ENCODE data around the gene ASTN1. TPM values are rescaled to one million over a fixed set of nuclear protein-coding genes. Genes with fewer than 3 reads are reported as not detected.
A peak's percentile ranks its signal among the peaks of the same experiment; 100 is the strongest.

The ASTN1 gene
- total RNA-seq, 2 experiments from 2014 or later, result not detected

DNA sequence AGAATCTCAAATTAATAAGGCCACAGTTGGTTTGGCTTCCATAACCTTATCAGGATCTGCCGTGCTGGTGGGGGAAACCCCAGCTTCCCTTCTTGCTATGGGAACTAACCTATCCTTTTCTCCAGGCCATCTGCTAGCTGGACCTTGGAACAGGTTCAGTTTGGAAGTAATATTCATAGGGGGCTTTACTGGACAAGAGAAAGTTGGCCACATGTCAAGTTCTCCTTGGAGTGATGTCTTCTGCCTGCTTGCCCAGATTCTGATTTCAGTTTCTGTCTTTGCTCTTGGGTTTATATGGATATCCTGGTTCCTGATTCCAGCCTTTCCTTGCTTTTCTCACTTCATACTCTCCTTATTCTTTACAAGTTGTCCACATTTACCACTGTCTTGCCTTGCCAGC, 279.6 kb downstream of the ASTN1 start:
- H3K4me1 Mint-ChIP-seq, result no peaks in the 10 kb centered on the region
- H3K27ac Mint-ChIP-seq, result no peak overlapping the region
- H3K4me3 Mint-ChIP-seq, result no peak overlapping the region
- ATAC-seq (ENCODE audit: low read depth), result no peak
- POLR2A ChIA-PET, result no interaction called here
- no peaks in the 10 kb centered on the region for H3K36me3 Mint-ChIP-seq
- no peak for DNase-seq
- no peaks in the 10 kb centered on the region for H3K27me3 Mint-ChIP-seq
- no peaks in the 10 kb centered on the region for H3K9me3 Mint-ChIP-seq

DNA sequence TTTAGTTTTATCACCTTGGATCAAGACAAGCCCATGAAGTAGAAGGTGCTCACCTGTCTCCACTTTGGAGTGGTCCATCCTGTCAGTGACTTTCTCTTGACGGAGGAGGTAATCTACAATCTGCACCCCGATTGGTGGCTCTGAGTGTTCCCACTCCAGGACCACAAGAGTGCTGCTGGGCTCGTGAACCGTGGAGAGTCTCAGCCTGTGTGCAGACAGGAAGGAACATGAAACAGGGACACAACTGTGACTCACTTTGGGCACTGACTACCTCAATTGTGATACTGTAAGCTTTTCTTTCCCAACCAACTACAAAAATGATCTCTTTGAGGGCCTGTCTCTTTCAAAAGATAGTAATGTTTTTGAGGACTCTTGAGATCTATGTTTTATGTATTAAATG, 280.2 kb downstream of the ASTN1 start:
- H3K4me3 Mint-ChIP-seq, result no peak overlapping the region
- H3K27ac Mint-ChIP-seq, result no peak overlapping the region
- ATAC-seq (ENCODE audit: low read depth), result no peak
- H3K9me3 Mint-ChIP-seq, result no peaks in the 10 kb centered on the region
- no peak for DNase-seq
- H3K4me1 Mint-ChIP-seq, result no peaks in the 10 kb centered on the region
- no peaks in the 10 kb centered on the region for H3K27me3 Mint-ChIP-seq
- no peaks in the 10 kb centered on the region for H3K36me3 Mint-ChIP-seq
- POLR2A ChIA-PET, result no interaction called here

DNA sequence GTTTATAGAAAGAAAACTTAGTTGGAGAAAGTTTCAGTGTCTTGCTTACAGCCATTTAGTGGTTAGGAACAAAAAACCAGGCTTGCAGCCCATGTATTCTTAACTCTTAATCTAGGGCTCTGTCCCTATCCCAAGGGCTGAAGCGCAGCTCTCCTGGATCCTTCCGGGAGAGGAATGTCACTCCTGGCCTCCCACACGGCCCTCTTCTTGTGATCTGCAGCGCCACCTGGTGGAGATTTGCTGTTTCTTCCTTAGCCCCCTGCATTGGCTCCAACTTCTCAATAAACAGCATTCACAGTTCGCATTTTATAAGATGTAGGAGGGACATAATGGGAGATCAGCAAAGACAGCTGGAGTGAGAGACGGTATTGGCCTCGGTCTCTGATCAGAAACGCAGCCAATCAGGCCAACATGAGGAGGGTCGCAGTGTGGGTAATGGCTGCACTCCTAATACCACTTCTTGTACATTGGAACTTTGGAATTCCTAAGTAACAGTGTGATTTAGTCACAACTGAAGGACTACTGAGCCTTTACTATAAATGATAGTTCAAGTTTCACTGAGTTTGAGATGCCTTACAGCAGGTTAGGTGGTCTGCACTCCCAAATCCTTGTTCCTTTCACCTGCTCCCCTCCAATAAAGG, 283.4 kb downstream of the ASTN1 start:
- H3K4me3 Mint-ChIP-seq, result no peak overlapping the region
- H3K27me3 Mint-ChIP-seq, result no peaks in the 10 kb centered on the region
- H3K36me3 Mint-ChIP-seq, result no peaks in the 10 kb centered on the region
- peak; percentile 45 for DNase-seq
- H3K9me3 Mint-ChIP-seq, result no peaks in the 10 kb centered on the region
- no peaks in the 10 kb centered on the region for H3K4me1 Mint-ChIP-seq
- H3K27ac Mint-ChIP-seq, result no peak overlapping the region
- ATAC-seq (ENCODE audit: low read depth), result no peak
- POLR2A ChIA-PET, result no interaction called here

DNA sequence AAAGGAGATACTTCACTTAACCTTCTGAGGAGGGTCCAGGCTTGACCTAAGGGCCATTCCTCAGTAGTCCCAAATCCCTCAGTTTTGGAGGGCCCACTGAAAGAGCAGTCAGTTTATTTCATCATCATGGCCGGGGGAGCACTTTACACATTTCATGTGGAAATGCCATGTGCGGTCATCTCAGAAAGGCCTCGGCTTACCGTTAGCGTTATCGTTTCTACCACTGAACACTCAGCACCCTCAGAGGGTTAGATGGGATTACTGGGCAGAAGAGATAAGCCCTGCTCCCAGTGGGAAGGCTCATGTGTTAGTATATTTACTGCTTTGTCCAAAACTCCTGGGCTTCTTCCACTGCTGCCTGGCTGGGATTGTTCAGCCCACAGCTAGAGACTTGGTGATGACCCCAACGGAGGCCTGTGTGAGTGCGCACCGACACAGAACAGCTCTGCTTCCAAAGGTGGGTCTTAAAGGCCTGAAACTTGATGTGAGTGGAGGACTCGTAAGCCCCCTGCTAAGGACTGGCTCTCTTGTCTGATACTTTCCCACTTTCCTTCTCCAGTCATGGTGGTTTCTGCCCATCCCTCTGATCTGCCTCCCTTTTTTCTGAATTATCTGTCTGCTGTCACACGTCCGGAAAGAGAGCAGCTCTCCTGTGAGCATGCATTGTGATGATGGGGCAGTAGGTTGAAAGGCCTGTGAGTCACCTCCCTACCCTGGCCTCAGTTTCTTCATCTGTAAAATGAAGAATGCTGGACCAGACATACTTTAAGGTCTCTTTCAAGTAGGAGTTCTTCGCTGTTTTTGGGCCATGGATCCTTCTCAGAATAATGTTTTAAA, 284.5 kb downstream of the ASTN1 start:
- POLR2A ChIA-PET, result no interaction called here
- Mint-ChIP-seq H3K36me3 (no peaks in the 10 kb centered on the region), H3K27ac (no peak overlapping the region), H3K27me3 (no peaks in the 10 kb centered on the region), H3K4me1 (no peaks in the 10 kb centered on the region), H3K9me3 (no peaks in the 10 kb centered on the region), H3K4me3 (no peak overlapping the region)
- ATAC-seq (ENCODE audit: low read depth) (no peak), DNase-seq (no peak)

DNA sequence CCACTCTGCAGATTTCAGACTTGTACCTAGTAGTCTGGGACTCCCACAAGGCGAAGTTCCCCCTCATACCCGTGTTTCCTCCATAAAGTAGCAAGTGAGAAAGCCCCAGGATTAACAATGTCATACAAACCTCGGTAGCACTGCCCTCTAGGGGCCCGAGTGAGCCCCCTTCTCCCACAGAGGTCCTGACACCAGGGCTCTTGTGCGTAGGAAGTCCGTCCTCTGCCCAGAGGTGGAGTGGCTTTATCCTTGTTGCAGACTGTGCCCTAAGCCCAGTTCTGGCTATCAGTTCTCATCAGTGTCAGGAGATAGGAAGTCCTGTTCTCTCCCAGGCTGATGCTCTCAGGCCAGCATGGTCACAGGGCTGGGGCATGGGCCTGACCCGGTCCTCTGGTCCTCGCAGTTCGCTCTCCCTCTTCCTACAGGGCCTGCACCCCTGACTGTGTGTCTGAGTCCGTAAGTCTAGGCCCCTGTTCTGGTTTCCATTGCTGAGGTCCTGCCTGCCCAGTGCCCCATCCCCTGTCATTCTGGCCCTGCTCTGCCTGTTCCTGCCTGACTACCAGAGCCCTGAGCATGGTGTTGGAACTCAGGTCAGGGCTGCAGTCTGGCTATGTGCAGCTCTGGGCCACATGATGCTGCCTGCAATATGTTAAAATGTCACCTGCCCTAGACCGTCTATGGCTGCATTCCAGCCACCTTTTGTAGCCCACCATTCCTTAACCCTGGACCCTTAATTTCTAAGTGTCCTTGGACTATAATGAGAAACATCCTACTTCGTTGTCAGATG, 285.6 kb downstream of the ASTN1 start:
- ATAC-seq (ENCODE audit: low read depth) (no peak), DNase-seq (no peak)
- H3K36me3 Mint-ChIP-seq, result no peaks in the 10 kb centered on the region
- no peak overlapping the region for H3K4me3 Mint-ChIP-seq
- no peaks in the 10 kb centered on the region for H3K4me1 Mint-ChIP-seq
- H3K9me3 Mint-ChIP-seq, result no peaks in the 10 kb centered on the region
- POLR2A ChIA-PET, result no interaction called here
- peak overlapping the region; percentile 53 for H3K27ac Mint-ChIP-seq
- no peaks in the 10 kb centered on the region for H3K27me3 Mint-ChIP-seq

DNA sequence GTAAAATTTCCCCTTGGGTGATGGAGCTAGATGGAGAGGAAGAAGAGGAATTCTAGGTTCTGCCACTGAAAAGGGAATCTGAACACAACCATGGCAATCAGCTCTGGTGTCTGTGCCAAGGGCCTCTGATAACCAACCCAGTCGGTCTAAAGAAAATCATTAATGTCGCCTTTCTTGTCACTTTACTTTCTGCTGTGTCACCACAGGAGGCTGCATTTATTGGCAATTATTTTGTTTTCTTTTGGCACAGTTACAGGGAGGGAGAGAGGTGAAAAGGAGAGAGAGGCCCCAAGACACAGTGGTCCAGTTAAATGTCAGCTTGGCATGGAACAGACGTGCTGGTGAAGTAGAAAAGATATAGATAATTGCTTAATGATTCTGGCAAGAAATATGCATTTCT, 287.0 kb downstream of the ASTN1 start:
- ATAC-seq (ENCODE audit: low read depth) (no peak), DNase-seq (no peak)
- no peak overlapping the region for H3K4me3 Mint-ChIP-seq
- H3K27ac Mint-ChIP-seq, result no peak overlapping the region
- no peaks in the 10 kb centered on the region for H3K9me3 Mint-ChIP-seq
- POLR2A ChIA-PET, result no interaction called here
- H3K36me3 Mint-ChIP-seq, result no peaks in the 10 kb centered on the region
- no peaks in the 10 kb centered on the region for H3K4me1 Mint-ChIP-seq
- no peaks in the 10 kb centered on the region for H3K27me3 Mint-ChIP-seq

DNA sequence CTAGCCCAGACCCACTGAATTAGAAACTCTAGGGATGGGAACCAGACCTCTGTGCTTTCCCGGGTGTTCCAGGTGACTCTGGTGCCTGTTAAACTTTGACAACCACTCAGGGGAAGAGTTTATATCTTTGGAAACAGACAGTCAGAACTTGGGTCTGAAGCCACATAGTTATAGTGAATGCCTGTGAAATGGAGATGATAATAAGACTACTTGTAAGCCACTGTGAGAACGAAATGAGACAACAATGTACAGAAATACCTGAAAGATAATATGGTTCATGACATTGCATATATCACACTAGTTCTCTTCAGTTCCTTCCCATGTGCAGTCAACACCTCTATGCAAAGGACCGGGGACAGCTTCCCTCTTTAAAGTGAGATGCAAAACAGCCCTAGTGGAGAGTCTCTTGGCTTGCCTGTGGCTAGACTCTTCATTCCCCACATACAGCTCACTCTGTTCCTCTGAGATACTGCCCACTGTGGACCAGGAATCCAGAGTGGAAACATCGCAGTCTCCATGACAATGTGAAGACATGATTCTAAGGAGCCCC, 287.5 kb downstream of the ASTN1 start:
- Mint-ChIP-seq H3K27me3 (no peaks in the 10 kb centered on the region), H3K4me3 (no peak overlapping the region), H3K27ac (no peak overlapping the region), H3K36me3 (no peaks in the 10 kb centered on the region), H3K4me1 (no peaks in the 10 kb centered on the region), H3K9me3 (no peaks in the 10 kb centered on the region)
- POLR2A ChIA-PET, result no interaction called here
- DNase-seq (no peak), ATAC-seq (ENCODE audit: low read depth) (no peak)

DNA sequence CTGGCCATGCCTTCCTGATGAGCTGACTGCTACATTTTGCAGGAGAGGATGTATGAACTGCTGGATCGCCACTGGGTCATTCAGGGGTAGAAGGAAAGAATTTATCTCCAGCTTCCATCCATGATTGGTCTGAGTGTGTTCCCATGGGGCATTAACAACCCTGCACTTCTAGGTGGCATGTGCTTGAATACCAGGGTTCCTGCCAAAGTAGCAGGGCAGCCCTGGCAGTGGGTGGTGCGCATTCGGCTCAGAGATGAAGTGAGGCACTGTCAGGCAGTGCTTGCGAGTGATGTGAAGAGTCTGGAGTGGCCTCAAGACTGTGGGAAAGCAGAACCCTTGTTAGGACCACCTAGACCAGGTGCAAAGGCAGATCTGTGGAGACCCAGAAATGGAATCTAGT, 294.9 kb downstream of the ASTN1 start:
- no peaks in the 10 kb centered on the region for H3K27me3 Mint-ChIP-seq
- H3K9me3 Mint-ChIP-seq, result no peaks in the 10 kb centered on the region
- no peaks in the 10 kb centered on the region for H3K4me1 Mint-ChIP-seq
- ATAC-seq (ENCODE audit: low read depth) (no peak), DNase-seq (no peak)
- no peak overlapping the region for H3K4me3 Mint-ChIP-seq
- POLR2A ChIA-PET, result no interaction called here
- no peak overlapping the region for H3K27ac Mint-ChIP-seq
- no peaks in the 10 kb centered on the region for H3K36me3 Mint-ChIP-seq

DNA sequence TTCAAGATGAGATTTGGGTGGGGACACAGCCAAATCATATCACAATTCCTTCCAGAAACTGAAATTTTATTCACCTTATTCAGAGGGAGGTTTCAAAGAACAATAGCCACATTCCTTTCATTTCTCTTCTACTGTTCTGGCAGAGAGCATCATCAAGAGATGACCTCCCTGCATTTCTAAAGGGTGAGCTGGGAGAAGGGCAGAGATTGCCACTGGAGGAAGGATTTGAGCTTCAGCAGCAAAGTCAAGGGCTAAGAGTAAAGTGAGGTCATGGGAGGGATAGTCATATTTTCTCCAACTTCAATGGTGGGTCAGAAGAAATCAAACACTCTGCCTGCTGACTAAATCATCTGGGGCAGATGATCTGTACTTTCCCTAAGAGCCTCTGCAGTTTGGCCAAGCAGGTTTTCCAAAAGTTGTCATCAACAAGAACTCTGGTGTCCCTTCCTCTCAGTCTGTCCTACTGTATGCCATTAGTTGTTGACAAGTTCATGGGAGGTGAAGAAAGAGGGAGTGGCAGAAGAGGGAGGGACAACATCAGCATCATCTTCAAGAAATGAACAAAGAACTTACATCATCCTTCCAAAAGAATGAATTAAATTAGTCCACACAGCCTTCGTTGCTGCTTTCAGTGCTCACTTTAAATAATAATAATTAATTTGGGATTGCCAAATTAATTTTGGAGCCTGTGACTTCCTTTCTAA, 298.3 kb downstream of the ASTN1 start:
- ATAC-seq (ENCODE audit: low read depth) (no peak), DNase-seq (no peak)
- Mint-ChIP-seq H3K4me1 (no peaks in the 10 kb centered on the region), H3K27me3 (no peaks in the 10 kb centered on the region), H3K9me3 (no peaks in the 10 kb centered on the region), H3K27ac (no peak overlapping the region), H3K36me3 (no peaks in the 10 kb centered on the region), H3K4me3 (no peak overlapping the region)
- POLR2A ChIA-PET, result no interaction called here

DNA sequence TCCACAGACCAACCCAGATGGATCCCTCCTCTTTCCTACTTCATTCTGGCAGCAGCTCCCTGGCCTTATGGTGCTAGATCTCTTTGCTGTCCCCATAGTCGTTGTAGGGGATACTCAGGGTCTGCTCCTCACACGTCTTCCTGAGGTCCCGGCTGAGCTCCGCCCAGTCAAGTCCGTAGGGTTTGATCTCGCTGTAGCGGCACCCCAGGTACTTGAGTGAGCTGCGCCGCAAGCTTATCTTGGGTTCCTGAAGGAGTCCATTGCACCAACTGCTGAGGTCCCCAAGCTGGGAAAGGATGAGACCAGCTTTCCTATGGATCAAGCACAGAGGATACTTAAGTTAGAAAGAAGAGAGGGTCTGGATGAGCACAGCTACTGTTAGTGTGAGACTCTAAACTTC, 300.3 kb downstream of the ASTN1 start:
- ATAC-seq (ENCODE audit: low read depth) (no peak), DNase-seq (no peak)
- Mint-ChIP-seq H3K27me3 (no peaks in the 10 kb centered on the region), H3K4me1 (no peaks in the 10 kb centered on the region), H3K4me3 (no peak overlapping the region), H3K9me3 (no peaks in the 10 kb centered on the region), H3K36me3 (no peaks in the 10 kb centered on the region), H3K27ac (no peak overlapping the region)
- POLR2A ChIA-PET, result no interaction called here

DNA sequence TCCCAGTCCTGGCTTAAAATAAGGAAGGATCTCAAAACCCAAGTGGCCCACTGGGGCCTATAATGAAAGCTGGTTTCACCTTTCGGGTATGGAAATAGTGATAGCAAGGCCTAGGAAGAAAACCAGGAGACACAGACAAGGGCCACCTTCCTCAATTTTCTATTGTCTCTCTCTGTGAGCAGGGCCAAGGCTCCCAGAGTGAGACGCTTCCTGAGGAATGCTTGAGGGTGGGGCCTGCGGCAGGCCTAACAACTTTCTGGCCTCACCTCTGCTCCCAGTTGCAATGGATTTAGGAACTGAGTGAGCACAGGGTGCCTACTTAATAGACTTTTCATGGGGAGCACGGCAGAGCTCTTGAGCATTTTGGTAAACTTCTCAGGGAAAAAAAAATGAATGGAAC, 300.9 kb downstream of the ASTN1 start:
- ATAC-seq (ENCODE audit: low read depth), result no peak
- Mint-ChIP-seq H3K36me3 (no peaks in the 10 kb centered on the region), H3K9me3 (no peaks in the 10 kb centered on the region), H3K4me3 (no peak overlapping the region), H3K4me1 (no peaks in the 10 kb centered on the region), H3K27ac (no peak overlapping the region), H3K27me3 (no peaks in the 10 kb centered on the region)
- DNase-seq, result no peak
- POLR2A ChIA-PET, result no interaction called here

DNA sequence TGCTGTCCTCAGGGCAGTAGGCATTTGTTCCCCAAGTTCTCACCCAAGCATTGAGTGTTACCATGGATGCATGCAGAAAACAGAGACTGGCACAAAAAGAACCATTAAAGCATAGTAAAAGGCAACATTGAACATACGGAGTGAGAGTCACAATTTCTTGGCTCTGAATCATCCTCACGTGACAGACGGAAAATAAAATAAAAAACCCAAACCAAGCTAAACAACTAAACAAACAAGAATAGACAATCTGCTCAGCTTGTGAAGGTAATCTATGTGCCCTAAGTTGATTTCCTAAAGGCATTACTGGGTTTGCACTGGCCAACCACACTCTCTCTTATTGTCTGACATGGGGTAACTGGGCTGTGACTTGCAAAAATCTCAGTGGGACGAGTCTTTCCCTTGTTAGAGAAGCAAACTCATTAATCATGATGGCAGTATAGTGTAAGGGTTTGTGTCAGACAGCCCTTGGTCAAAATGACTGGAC, 306.0 kb downstream of the ASTN1 start:
- ATAC-seq (ENCODE audit: low read depth) (no peak), DNase-seq (no peak)
- H3K27ac Mint-ChIP-seq, result no peak overlapping the region
- no peak overlapping the region for H3K4me3 Mint-ChIP-seq
- no peaks in the 10 kb centered on the region for H3K27me3 Mint-ChIP-seq
- no peaks in the 10 kb centered on the region for H3K9me3 Mint-ChIP-seq
- POLR2A ChIA-PET, result no interaction called here
- H3K4me1 Mint-ChIP-seq, result no peaks in the 10 kb centered on the region
- H3K36me3 Mint-ChIP-seq, result no peaks in the 10 kb centered on the region

DNA sequence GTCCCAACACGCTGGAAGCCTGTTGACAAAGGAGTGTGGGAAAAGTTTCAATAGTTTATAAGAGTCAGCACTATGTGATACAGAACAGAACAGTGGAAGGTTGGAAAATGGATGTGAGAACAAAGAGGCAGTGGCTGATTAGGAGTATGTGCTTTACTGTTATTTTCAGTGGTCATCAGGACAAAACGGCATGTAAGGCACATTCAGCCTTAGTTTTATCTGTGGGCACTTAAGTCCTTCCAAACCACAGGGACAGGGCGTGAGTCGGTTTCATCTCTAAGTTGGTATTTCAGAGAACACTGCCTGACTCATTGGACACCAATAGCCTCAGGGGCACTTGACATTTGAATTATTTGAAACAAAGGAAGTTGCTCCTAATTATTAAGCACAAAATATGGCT, 306.9 kb downstream of the ASTN1 start:
- no peak for ATAC-seq (ENCODE audit: low read depth)

More for the DNA sequence above, 306.9 kb downstream of the ASTN1 start:
- Mint-ChIP-seq H3K36me3 (no peaks in the 10 kb centered on the region), H3K27ac (no peak overlapping the region), H3K27me3 (no peaks in the 10 kb centered on the region), H3K9me3 (no peaks in the 10 kb centered on the region), H3K4me3 (no peak overlapping the region), H3K4me1 (no peaks in the 10 kb centered on the region)
- POLR2A ChIA-PET, result no interaction called here
- DNase-seq, result no peak

All from activated naive CD8-positive, alpha-beta T cell treated with anti-CD3 and anti-CD28 coated beads, Interleukin-2, amount 10 ng/mL, durations not matched to agents 7 days and 5 days (primary cell).